ENCODE measurements around the gene ROCK1. TPM values are rescaled to one million over a fixed set of nuclear protein-coding genes. Genes with fewer than 3 reads are reported as not detected.
"Not testable (repeated sequence)": the region's sequence is repeated elsewhere in the genome, so short reads cannot be mapped to it uniquely, and the experiment has no call there.

ROCK1 gene
- total RNA-seq, 1 experiment from 2014 or later: 36.2 TPM

- no peak for DNase-seq (ENCODE audit: low read depth, low spot score)
- CTCF ChIA-PET: no interaction called here
Observed at GRCh38 chr18:20963027-20963426, 148.6 kb downstream of the ROCK1 start.

GRCh38 chr18:20960735-20961134 lies 150.9 kb downstream of the ROCK1 start:
- TF ChIP-seq POLR2AphosphoS5 (IDR thresholded peaks at IDR 0.05; ENCODE audit: low read depth, low read length) (no peak), CTCF (IDR thresholded peaks at IDR 0.05) (no peak), SIN3A (IDR thresholded peaks at IDR 0.05; ENCODE audit: borderline replicate concordance, insufficient read depth, low read depth, low read length) (no peak), TCF7L2 (IDR thresholded peaks at IDR 0.05; ENCODE audit: low read depth, low read length) (no peak), REST (IDR thresholded peaks at IDR 0.05; ENCODE audit: insufficient read depth in 1 of 2, low read depth in 2 of 2, low read length in 1 of 2) (no peak)
- intact Hi-C loops (cut with micrococcal nuclease; ENCODE audit: unreplicated experiment) (loop anchor here (5.0 kb wide), 1 partner anchor 42 kb away; no protein-coding TSS in a partner anchor), in situ Hi-C loops (cut with HindIII; ENCODE audit: low pct_unique_long_range_greater_than_20kb, low sequenced_read_pairs) (no loop called here)
- H3K27ac ChIP-seq (ENCODE audit: low read length): no peak overlapping the region
- H3K36me3 ChIP-seq (ENCODE audit: control insufficient read depth, insufficient read depth, low read length): peaks cover 3% of the 10 kb centered on the region; the same call in 1 of the 2 replicates
- no TSS peak for BruUV-seq (replicated peaks)
- H3K4me1 ChIP-seq (ENCODE audit: control insufficient read depth, insufficient read depth, low read length): no peaks in the 10 kb centered on the region
- DNase-seq (ENCODE audit: low read depth, low spot score) (no peak), ATAC-seq (no peak)
- POLR2A ChIA-PET: no interaction called here
- CTCF ChIA-PET: no interaction called here
- H3K9me3 ChIP-seq (ENCODE audit: control insufficient read depth, insufficient read depth, low read depth, low read length): no peaks in the 10 kb centered on the region
- no peaks in the 10 kb centered on the region for H3K27me3 ChIP-seq (ENCODE audit: control insufficient read depth, insufficient read depth, low read length)
- H3K4me3 ChIP-seq (ENCODE audit: low read depth in 2 of 2, low read length in 2 of 2): no peak overlapping the region

More at GRCh38 chr18:20963027-20963426, 148.6 kb downstream of the ROCK1 start:
- no peaks in the 10 kb centered on the region for H3K27me3 ChIP-seq (ENCODE audit: control insufficient read depth, insufficient read depth, low read length)
- H3K27ac ChIP-seq (ENCODE audit: low read length): no peak overlapping the region
- in situ Hi-C loops (cut with HindIII; ENCODE audit: low pct_unique_long_range_greater_than_20kb, low sequenced_read_pairs): no loop called here
- H3K9me3 ChIP-seq (ENCODE audit: control insufficient read depth, insufficient read depth, low read depth, low read length): no peaks in the 10 kb centered on the region
- no TSS peak for BruUV-seq (replicated peaks)
- H3K36me3 ChIP-seq (ENCODE audit: control insufficient read depth, insufficient read depth, low read length): peaks cover 7% of the 10 kb centered on the region
- H3K4me3 ChIP-seq (ENCODE audit: low read depth in 2 of 2, low read length in 2 of 2): no peak overlapping the region
- no peaks in the 10 kb centered on the region for H3K4me1 ChIP-seq (ENCODE audit: control insufficient read depth, insufficient read depth, low read length)
- ATAC-seq: no peak
- POLR2A ChIA-PET: no interaction called here
- TF ChIP-seq REST (IDR thresholded peaks at IDR 0.05; ENCODE audit: insufficient read depth in 1 of 2, low read depth in 2 of 2, low read length in 1 of 2): no peak
- TF ChIP-seq POLR2AphosphoS5 (IDR thresholded peaks at IDR 0.05; ENCODE audit: low read depth, low read length): no peak
- no peak for TF ChIP-seq TCF7L2 (IDR thresholded peaks at IDR 0.05; ENCODE audit: low read depth, low read length)
- intact Hi-C loops (cut with micrococcal nuclease; ENCODE audit: unreplicated experiment): loop anchor here (5.0 kb wide), 1 partner anchor 39 kb away; no protein-coding TSS in a partner anchor

GRCh38 chr18:20950827-20951226 lies 160.8 kb downstream of the ROCK1 start:
- CTCF ChIA-PET; H3K9me3 ChIP-seq (ENCODE audit: control insufficient read depth, insufficient read depth, low read depth, low read length); H3K27me3 ChIP-seq (ENCODE audit: control insufficient read depth, insufficient read depth, low read length); H3K27ac ChIP-seq (ENCODE audit: low read length); DNase-seq (ENCODE audit: low read depth, low spot score); POLR2A ChIA-PET; H3K4me1 ChIP-seq (ENCODE audit: control insufficient read depth, insufficient read depth, low read length); in situ Hi-C loops (cut with HindIII; ENCODE audit: low pct_unique_long_range_greater_than_20kb, low sequenced_read_pairs); BruUV-seq (replicated peaks); ATAC-seq; H3K4me3 ChIP-seq (ENCODE audit: low read depth in 2 of 2, low read length in 2 of 2); intact Hi-C loops (cut with micrococcal nuclease; ENCODE audit: unreplicated experiment); H3K36me3 ChIP-seq (ENCODE audit: control insufficient read depth, insufficient read depth, low read length): not testable (repeated sequence)

Data from Panc1 (cell line).